Body of pancreas (tissue), 4 donors: ENCODE data around the gene FJX1.

Source experiments
- CTCF ChIP-seq, 7 experiments: fragments of 450-650 bp in 4 of 7; fragments of 200-600 bp in 3 of 7; sonication (generic) in 3 of 7; IDR thresholded peaks; one replicate each; pipeline ENCODE4 v1.5.1; 2016 to 2019; ENCODE audit warnings: antibody characterized with exemption in 7 of 7
- POLR2A ChIP-seq, 3 donors: fragments of 450-650 bp; IDR thresholded peaks; one replicate each; pipeline ENCODE4 v1.6.1; 2016; ENCODE audit warnings: antibody characterized with exemption in 3 of 3, mild to moderate bottlenecking in 2 of 3

GRCh38 chr11:35617687-35618496, at the start of gene FJX1:
- TF ChIP-seq CTCF (IDR thresholded peaks at IDR 0.05), result no peak
- TF ChIP-seq POLR2A (IDR thresholded peaks at IDR 0.05), result peak in 1 of 3 donors; percentile 21
